NCI-H2227 (cell line): ENCODE data around the gene TLR10.

Experiments used
- DNase-seq: peaks from one replicate; lab custom pipeline; 2025; ENCODE audit not compliant: unreplicated experiment; lab: John Stamatoyannopoulos, UW

Gene TLR10

GRCh38 chr4:38733663-38734062 is 49.1 kb downstream of the TLR10 start:
- no peak for DNase-seq

- no peak for DNase-seq
Measured at GRCh38 chr4:38730830-38731646, 51.8 kb downstream of the TLR10 start.

- DNase-seq = no peak
Measured at GRCh38 chr4:38730493-38730829, 52.3 kb downstream of the TLR10 start.

DNA sequence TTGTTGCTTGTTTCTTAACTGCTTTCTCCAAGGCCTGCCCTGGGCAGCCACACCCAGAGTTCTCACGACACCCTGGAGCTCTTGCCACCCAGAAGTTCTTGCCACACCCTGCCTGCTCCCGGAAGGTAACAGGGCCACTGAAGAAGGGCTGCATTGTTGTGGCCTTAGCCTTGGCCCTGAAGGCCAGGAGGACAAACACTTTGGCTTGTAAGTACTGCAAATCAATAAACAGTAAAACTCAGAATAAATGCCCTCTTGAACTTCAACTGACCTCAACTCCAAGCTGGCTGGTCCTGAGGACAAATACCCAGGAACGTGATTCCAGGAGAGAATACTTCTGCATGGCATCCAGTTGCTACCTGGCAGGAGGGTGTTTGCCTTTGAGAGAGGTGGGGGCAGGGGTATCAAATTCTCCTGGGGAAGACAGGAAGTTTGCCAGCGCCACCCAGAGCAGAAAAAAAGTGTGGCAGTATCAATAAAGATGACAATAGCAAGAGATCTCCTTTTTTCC is 54.1 kb downstream of the TLR10 start:
- DNase-seq = no peak

DNA sequence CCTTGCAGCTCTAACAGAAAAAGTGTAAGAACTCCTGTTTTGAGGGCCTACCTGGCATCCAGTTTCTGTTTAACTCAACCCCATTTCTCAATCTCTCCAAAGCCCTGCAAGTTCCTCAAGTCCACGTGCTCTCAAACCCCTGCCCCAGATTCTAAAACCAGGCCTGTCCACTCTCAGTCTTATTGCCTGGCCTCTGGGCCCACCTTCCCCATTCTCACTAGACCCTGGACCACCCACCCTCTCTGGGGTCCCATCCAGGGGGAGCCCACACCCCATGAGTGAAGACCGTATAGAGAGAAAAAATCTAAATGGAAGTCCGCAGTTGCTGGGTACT is 58.3 kb downstream of the TLR10 start:
- DNase-seq = no peak

DNA sequence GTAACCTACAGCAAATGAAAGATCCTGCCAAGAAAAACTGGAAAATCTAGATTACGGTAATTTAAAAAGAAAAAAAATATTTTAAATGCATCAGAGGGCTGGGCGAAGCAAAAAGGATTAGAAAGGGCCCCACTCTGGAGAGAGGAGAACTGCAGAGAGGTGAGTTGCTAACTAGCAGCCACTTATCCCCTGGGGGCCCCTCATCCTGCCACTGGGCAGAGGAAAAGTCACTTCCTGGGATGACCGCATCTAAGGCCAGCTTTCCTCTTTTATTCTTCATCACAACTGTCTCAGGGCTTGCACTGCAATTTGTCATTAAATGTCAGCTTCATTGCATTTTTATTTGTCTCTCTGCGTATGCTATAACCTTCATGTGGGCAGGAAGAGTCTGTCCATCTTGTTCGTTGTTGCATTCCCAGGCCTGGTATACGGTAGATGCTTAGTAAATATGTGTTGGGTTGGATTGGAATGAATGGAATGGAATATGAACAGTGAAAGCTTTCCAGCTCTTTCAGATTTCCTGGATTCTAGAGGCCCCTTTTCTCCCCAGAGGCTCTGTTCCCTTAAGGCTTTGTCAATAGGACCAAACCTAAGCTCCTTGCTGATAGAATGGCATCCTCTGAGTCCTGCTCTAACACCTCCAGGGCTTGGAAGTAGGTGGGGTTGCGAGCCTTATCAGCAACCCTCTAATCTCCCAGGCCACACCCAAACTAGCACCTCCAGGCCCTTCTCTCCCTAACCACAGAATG is 58.9 kb downstream of the TLR10 start:
- DNase-seq = no peak

DNA sequence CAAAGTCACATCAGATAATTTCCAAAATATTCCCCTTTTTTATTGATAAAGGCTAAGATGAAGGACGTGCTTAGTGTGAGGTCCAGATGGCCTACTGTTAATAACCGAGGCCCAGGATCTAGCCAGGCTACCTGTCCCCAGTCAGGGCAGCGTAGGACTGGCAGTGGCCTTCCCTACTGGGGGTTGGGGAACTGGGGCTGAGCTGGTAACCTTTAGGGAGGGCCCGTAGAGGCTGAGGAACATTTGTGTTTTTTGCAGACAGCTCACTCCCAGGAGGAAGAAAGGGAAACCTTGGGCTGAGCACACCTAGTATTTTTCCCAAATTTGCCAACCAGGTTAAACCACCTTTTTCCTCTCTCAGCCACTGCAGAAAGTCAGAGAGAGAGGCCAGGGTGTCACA is 59.7 kb downstream of the TLR10 start:
- DNase-seq = no peak
